Panc1 (cell line): Measurements from ENCODE around the gene KDF1. TPM values are rescaled to one million over a fixed set of nuclear protein-coding genes. Genes with fewer than 3 reads are reported as not detected.

ENCODE experiments used
- ATAC-seq: fragments of 200-7000 bp; cut with Tn5 transposase; 2 replicates; pipeline ENCODE4 v1.9.1; 2020; ENCODE audit warnings: mild to moderate bottlenecking, moderate library complexity
- BruUV-seq: library from RNA; stranded (reverse); fragments of 400-500 nt; replicated peaks from 2 replicates; lab custom pipeline; 2021; lab: Mats Ljungman, UMichigan
- CTCF ChIA-PET: fragments of 300-600 bp; sonication (Branson Sonifier 250); formaldehyde crosslinking; loops from one replicate; lab custom pipeline; 2022; ENCODE audit warnings: antibody characterized with exemption; lab: Charles Lee
- POLR2A ChIA-PET: fragments of 300-600 bp; sonication (Branson Sonifier 250); formaldehyde crosslinking; loops from one replicate; lab custom pipeline; 2022; ENCODE audit warnings: antibody characterized with exemption; lab: Charles Lee
- DNase-seq: peaks from one replicate; pipeline ENCODE4 v3.0.0-alpha.2; 2010; ENCODE audit warnings: low read depth, low spot score
- H3K27ac ChIP-seq: 2 replicates; pipeline ENCODE4 v1.5.1; 2011; ENCODE audit warnings: mild to moderate bottlenecking, low read length, inconsistent platforms
- H3K27me3 ChIP-seq: fragments of 200-500 bp; sonication (Bioruptor generic); 2 replicates; pipeline ENCODE4 v1.6.0; 2014; ENCODE audit warnings: low read length, inconsistent platforms; ENCODE audit not compliant: control insufficient read depth, insufficient read depth
- H3K36me3 ChIP-seq: fragments of 200-500 bp; sonication (Bioruptor generic); 2 replicates; pipeline ENCODE4 v1.5.1; 2014; ENCODE audit warnings: inconsistent platforms, mild to moderate bottlenecking, low read length, moderate library complexity; ENCODE audit not compliant: control insufficient read depth, insufficient read depth
- H3K4me1 ChIP-seq: 2 replicates; pipeline ENCODE4 v1.5.1; 2011; ENCODE audit warnings: inconsistent platforms, mild to moderate bottlenecking, low read length, moderate library complexity; ENCODE audit not compliant: control insufficient read depth, insufficient read depth
- H3K4me3 ChIP-seq, 2 experiments: 2 replicates each; pipeline ENCODE4 v1.5.1; 2011 to 2012; ENCODE audit warnings: low read depth in 2 of 2, low read length in 2 of 2, mild to moderate bottlenecking in 2 of 2, inconsistent platforms in 1 of 2, moderate library complexity in 1 of 2
- H3K9me3 ChIP-seq: fragments of 200-500 bp; sonication (Bioruptor generic); 2 replicates; pipeline ENCODE4 v1.5.1; 2014; ENCODE audit warnings: low read depth, mild to moderate bottlenecking, inconsistent platforms, low read length, moderate library complexity; ENCODE audit not compliant: control insufficient read depth, insufficient read depth
- POLR2AphosphoS5 ChIP-seq: IDR thresholded peaks from 2 replicates; pipeline ENCODE4 v1.6.1; 2012; ENCODE audit warnings: mild to moderate bottlenecking, low read depth, low read length, moderate library complexity
- SIN3A ChIP-seq: IDR thresholded peaks from 2 replicates; pipeline ENCODE4 v1.6.1; 2012; ENCODE audit warnings: low read depth, mild to moderate bottlenecking, low read length, moderate library complexity, borderline replicate concordance; ENCODE audit not compliant: insufficient read depth
- TCF7L2 ChIP-seq: IDR thresholded peaks from 2 replicates; pipeline ENCODE4 v1.6.1; 2011; ENCODE audit warnings: mild to moderate bottlenecking, low read depth, low read length, inconsistent platforms
- in situ Hi-C: cut with HindIII; loops from 2 replicates; pipeline ENCODE4 v1.10.0; 2016; ENCODE audit warnings: low sequenced_read_pairs, low pct_unique_long_range_greater_than_20kb
- intact Hi-C: fragments of 100-400 bp; cut with micrococcal nuclease; formaldehyde crosslinking; loops from one replicate; pipeline ENCODE4 v1.10.0; 2022; ENCODE audit not compliant: unreplicated experiment
- total RNA-seq: library from RNA; stranded (reverse); gene quantifications from one replicate; pipeline ENCODE4 v1.2.1, GENCODE V29; 2021; ENCODE audit not compliant: unreplicated experiment
- TF ChIP-seq, protein P1 (sequence below): fragments of 450-650 bp; IDR thresholded peaks from 2 replicates; pipeline ENCODE4 v1.5.1; 2017; ENCODE audit warnings: mild to moderate bottlenecking
- TF ChIP-seq, protein P2 (sequence below), 2 experiments: IDR thresholded peaks; 2 replicates each; pipeline ENCODE4 v1.6.1; 2011 to 2012; ENCODE audit warnings: low read depth in 2 of 2, control low read depth in 1 of 2, low read length in 1 of 2, mild to moderate bottlenecking in 1 of 2, moderate library complexity in 1 of 2; ENCODE audit not compliant: insufficient read depth in 1 of 2

KDF1 gene
- total RNA-seq, 1 experiment from 2014 or later = 3.2 TPM

- ChIA-PET POLR2A (interaction anchor here (0.6 kb wide), 2 partner anchors 32 to 65 kb away, joined by 3 to 4 read pairs; no protein-coding TSS in a partner anchor), CTCF (interaction anchor here (0.5 to 0.7 kb wide), 2 partner anchors 193 to 347 kb away, joined by 3 to 8 read pairs; partner anchors contain the start of gene SLC9A1)
- intact Hi-C loops (no loop called here), in situ Hi-C loops (no loop called here)
- peak overlapping the region in 1 of 2 experiments; percentile 62; a peak in 2 of 4 replicates for H3K4me3 ChIP-seq
- H3K9me3 ChIP-seq = no peaks in the 10 kb centered on the region
- no TSS peak for BruUV-seq
- peak overlapping the region; percentile 73; the same call in 1 of the 2 replicates for H3K27ac ChIP-seq
- peaks cover 14% of the 10 kb centered on the region for H3K4me1 ChIP-seq
- ATAC-seq (peak; percentile 84), DNase-seq (peak; percentile 65)
- H3K27me3 ChIP-seq = no peaks in the 10 kb centered on the region
- H3K36me3 ChIP-seq = no peaks in the 10 kb centered on the region; the same call in 1 of the 2 replicates
- TF ChIP-seq, protein P1, sequence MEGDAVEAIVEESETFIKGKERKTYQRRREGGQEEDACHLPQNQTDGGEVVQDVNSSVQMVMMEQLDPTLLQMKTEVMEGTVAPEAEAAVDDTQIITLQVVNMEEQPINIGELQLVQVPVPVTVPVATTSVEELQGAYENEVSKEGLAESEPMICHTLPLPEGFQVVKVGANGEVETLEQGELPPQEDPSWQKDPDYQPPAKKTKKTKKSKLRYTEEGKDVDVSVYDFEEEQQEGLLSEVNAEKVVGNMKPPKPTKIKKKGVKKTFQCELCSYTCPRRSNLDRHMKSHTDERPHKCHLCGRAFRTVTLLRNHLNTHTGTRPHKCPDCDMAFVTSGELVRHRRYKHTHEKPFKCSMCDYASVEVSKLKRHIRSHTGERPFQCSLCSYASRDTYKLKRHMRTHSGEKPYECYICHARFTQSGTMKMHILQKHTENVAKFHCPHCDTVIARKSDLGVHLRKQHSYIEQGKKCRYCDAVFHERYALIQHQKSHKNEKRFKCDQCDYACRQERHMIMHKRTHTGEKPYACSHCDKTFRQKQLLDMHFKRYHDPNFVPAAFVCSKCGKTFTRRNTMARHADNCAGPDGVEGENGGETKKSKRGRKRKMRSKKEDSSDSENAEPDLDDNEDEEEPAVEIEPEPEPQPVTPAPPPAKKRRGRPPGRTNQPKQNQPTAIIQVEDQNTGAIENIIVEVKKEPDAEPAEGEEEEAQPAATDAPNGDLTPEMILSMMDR = no peak
- peak; percentile 27; the same call in 1 of the 2 replicates for TF ChIP-seq POLR2AphosphoS5
These were observed 1.6 kb upstream of the KDF1 start for GRCh38 chr1:26961826-26962225.

- CTCF ChIA-PET = interaction anchor here (0.7 kb wide), 2 partner anchors 37 to 40 kb away, joined by 3 to 7 read pairs; no protein-coding TSS in a partner anchor
- no peaks in the 10 kb centered on the region for H3K27me3 ChIP-seq
- peaks cover 14% of the 10 kb centered on the region for H3K4me1 ChIP-seq
- intact Hi-C loops (no loop called here), in situ Hi-C loops (no loop called here)
- POLR2A ChIA-PET = interaction anchor here (0.6 to 0.7 kb wide), 2 partner anchors 41 to 61 kb away, joined by 3 to 4 read pairs; no protein-coding TSS in a partner anchor
- DNase-seq (no peak), ATAC-seq (peak; percentile 30)
- peaks cover 6% of the 10 kb centered on the region; the same call in 1 of the 2 replicates for H3K9me3 ChIP-seq
- BruUV-seq = no TSS peak
- TF ChIP-seq, protein P2, sequence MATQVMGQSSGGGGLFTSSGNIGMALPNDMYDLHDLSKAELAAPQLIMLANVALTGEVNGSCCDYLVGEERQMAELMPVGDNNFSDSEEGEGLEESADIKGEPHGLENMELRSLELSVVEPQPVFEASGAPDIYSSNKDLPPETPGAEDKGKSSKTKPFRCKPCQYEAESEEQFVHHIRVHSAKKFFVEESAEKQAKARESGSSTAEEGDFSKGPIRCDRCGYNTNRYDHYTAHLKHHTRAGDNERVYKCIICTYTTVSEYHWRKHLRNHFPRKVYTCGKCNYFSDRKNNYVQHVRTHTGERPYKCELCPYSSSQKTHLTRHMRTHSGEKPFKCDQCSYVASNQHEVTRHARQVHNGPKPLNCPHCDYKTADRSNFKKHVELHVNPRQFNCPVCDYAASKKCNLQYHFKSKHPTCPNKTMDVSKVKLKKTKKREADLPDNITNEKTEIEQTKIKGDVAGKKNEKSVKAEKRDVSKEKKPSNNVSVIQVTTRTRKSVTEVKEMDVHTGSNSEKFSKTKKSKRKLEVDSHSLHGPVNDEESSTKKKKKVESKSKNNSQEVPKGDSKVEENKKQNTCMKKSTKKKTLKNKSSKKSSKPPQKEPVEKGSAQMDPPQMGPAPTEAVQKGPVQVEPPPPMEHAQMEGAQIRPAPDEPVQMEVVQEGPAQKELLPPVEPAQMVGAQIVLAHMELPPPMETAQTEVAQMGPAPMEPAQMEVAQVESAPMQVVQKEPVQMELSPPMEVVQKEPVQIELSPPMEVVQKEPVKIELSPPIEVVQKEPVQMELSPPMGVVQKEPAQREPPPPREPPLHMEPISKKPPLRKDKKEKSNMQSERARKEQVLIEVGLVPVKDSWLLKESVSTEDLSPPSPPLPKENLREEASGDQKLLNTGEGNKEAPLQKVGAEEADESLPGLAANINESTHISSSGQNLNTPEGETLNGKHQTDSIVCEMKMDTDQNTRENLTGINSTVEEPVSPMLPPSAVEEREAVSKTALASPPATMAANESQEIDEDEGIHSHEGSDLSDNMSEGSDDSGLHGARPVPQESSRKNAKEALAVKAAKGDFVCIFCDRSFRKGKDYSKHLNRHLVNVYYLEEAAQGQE (IDR thresholded peaks at IDR 0.05; ENCODE audit: insufficient read depth in 1 of 2, low read depth in 2 of 2, low read length in 1 of 2) = no peak
- no peak for TF ChIP-seq TCF7L2
- TF ChIP-seq SIN3A = no peak
- TF ChIP-seq, protein P1 = no peak
- TF ChIP-seq POLR2AphosphoS5 = no peak
- H3K27ac ChIP-seq = peak overlapping the region; percentile 65
- no peaks in the 10 kb centered on the region; the same call in 1 of the 2 replicates for H3K36me3 ChIP-seq
- H3K4me3 ChIP-seq = peak overlapping the region; percentile 52 to 62
These were observed 328 bp upstream of the KDF1 start for GRCh38 chr1:26960625-26960966.
